Muscle layer of colon (tissue), 2 donors: ENCODE data around the gene RABGGTB.
"Not testable (repeated sequence)": the region's sequence is repeated elsewhere in the genome, so short reads cannot be mapped to it uniquely, and the experiment has no call there.

Experiments used
- H3K27ac ChIP-seq: one replicate; pipeline ENCODE4 v1.7.0; 2013; ENCODE audit warnings: low read depth, mild to moderate bottlenecking, low read length, moderate library complexity
- H3K27me3 ChIP-seq, 2 donors: one replicate each; pipeline ENCODE4 v1.7.0; 2013; ENCODE audit warnings: low read length in 2 of 2, mild to moderate bottlenecking in 2 of 2; ENCODE audit not compliant: insufficient read depth in 2 of 2, control insufficient read depth in 1 of 2
- H3K36me3 ChIP-seq: one replicate; pipeline ENCODE4 v1.7.0; 2013; ENCODE audit warnings: mild to moderate bottlenecking, low read length; ENCODE audit not compliant: insufficient read depth
- H3K4me1 ChIP-seq: one replicate; pipeline ENCODE4 v1.7.0; 2013; ENCODE audit warnings: mild to moderate bottlenecking, low read length; ENCODE audit not compliant: insufficient read depth
- H3K4me3 ChIP-seq, 2 donors: one replicate each; pipeline ENCODE4 v1.7.0; 2013; ENCODE audit warnings: low read length in 2 of 2, low read depth in 1 of 2, mild to moderate bottlenecking in 1 of 2, moderate library complexity in 1 of 2
- H3K9ac ChIP-seq: one replicate; pipeline ENCODE4 v1.7.0; 2013; ENCODE audit warnings: low read length
- H3K9me3 ChIP-seq: one replicate; pipeline ENCODE4 v1.7.0; 2013; ENCODE audit warnings: mild to moderate bottlenecking, low read length
- donor health status: abdominal sarcoma.
- donor health status: Adenocarcinoma of cecum.

Gene RABGGTB

DNA sequence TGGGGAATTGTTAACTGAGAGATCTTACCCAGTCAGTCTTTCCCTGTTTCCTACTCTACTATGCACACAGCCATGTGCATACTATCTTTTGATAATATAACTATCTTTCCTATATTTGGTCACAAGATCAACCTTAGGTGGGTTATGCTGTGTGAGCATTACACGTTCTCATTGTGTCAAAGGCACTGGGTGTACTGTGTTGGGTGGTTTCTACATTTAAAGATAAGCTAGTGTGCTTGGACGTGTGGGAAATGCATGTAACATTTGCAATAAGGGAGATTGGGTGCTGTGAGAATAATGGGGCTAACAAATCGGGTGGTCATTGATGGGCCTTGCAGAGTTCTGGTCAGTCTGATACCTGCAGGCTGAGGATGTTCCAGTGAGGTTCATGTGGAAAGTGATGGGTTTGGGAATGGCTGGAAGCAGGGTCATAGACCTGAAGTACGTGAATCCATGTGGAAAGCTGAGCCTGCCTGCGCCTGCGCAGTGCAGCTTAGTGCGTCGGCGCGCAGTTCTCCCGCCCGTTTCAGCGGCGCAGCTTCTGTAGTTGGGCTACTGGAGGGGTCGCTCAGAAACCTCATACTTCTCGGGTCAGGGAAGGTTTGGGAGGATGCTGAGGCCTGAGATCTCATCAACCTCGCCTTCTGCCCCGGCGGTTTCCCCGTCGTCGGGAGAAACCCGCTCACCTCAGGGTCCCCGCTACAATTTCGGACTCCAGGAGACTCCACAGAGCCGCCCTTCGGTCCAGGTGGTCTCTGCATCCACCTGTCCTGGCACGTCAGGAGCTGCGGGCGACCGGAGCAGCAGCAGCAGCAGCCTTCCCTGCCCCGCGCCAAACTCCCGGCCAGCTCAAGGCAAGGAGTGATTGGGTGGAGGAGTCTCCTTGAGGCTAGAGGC lies 10.6 kb downstream of the RABGGTB start, which contains the start of gene MSH4:
Gene MSH4, plus strand, starts transcription at position 507 of the 897 bp plus-strand sequence. Its CDS starts 104 bp downstream, at position 611.
- Histone ChIP-seq H3K27ac (no peak within 1 kb of the TSS), H3K4me1 (no peaks in the 10 kb centered on the region), H3K36me3 (peaks cover 42% of the 10 kb centered on the region), H3K9ac (no peak within 1 kb of the TSS), H3K9me3 (no peaks in the 10 kb centered on the region), H3K27me3 (no peaks in the 10 kb centered on the region), H3K4me3 (no peak within 1 kb of the TSS)

DNA sequence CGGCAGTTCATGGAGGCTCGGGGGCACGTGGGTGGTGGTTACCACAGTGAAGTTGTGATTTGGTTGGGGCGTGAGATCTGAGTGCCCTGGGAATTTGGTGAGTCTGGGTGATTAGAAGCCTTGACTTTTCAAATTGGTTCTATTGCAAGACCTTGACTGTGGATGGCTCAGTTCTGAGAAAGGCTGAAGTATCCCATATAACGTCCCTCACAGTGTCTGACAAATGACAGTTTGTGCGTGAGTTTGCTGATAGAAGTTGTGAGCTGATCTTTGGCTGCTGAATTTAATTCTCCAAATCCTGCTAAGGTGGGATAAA lies 11.2 kb downstream of the RABGGTB start:
- Histone ChIP-seq H3K27ac (no peak overlapping the region), H3K9me3 (no peaks in the 10 kb centered on the region), H3K27me3 (no peaks in the 10 kb centered on the region), H3K4me1 (no peaks in the 10 kb centered on the region), H3K4me3 (no peak overlapping the region), H3K36me3 (peaks cover 36% of the 10 kb centered on the region), H3K9ac (no peak overlapping the region)

- H3K27me3 ChIP-seq = no peaks in the 10 kb centered on the region
- no peaks in the 10 kb centered on the region for H3K4me1 ChIP-seq
- H3K9me3 ChIP-seq = no peaks in the 10 kb centered on the region
- no peak overlapping the region for H3K4me3 ChIP-seq
- H3K36me3 ChIP-seq = peaks cover 32% of the 10 kb centered on the region
- no peak overlapping the region for H3K27ac ChIP-seq
- no peak overlapping the region for H3K9ac ChIP-seq
Observed at GRCh38 chr1:75797606-75798216, 11.7 kb downstream of the RABGGTB start.

DNA sequence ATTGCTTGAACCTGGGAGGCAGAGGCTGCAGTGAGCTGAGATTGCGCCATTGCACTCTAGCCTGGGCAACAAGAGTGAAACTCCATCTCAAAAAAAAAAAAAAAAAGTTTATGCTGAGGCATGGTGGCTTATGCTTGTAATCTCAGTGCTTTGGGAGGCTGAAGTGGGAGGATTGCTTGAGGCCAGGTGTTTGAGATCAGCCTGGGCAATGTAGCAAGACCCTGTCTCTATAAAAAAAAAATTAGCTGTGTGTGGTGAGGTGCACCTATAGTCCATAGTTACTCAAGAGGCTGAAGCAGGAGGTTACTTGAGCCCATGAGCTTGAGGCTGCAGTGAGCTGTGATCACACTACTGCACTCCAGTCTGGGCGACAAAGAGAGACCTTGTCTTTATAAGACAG lies 15.4 kb downstream of the RABGGTB start:
- H3K27ac ChIP-seq, H3K27me3 ChIP-seq, H3K9ac ChIP-seq, H3K4me3 ChIP-seq, H3K4me1 ChIP-seq, H3K9me3 ChIP-seq, H3K36me3 ChIP-seq: not testable (repeated sequence)

GRCh38 chr1:75808921-75809320 lies 22.9 kb downstream of the RABGGTB start:
- Histone ChIP-seq H3K4me3 (no peak overlapping the region), H3K36me3 (no peaks in the 10 kb centered on the region), H3K9ac (no peak overlapping the region), H3K4me1 (no peaks in the 10 kb centered on the region), H3K27ac (no peak overlapping the region), H3K9me3 (no peaks in the 10 kb centered on the region), H3K27me3 (no peaks in the 10 kb centered on the region)

GRCh38 chr1:75810113-75810512 lies 24.1 kb downstream of the RABGGTB start:
- not testable (repeated sequence) for H3K27me3 ChIP-seq, H3K9ac ChIP-seq, H3K4me3 ChIP-seq, H3K4me1 ChIP-seq, H3K27ac ChIP-seq, H3K36me3 ChIP-seq, H3K9me3 ChIP-seq

DNA sequence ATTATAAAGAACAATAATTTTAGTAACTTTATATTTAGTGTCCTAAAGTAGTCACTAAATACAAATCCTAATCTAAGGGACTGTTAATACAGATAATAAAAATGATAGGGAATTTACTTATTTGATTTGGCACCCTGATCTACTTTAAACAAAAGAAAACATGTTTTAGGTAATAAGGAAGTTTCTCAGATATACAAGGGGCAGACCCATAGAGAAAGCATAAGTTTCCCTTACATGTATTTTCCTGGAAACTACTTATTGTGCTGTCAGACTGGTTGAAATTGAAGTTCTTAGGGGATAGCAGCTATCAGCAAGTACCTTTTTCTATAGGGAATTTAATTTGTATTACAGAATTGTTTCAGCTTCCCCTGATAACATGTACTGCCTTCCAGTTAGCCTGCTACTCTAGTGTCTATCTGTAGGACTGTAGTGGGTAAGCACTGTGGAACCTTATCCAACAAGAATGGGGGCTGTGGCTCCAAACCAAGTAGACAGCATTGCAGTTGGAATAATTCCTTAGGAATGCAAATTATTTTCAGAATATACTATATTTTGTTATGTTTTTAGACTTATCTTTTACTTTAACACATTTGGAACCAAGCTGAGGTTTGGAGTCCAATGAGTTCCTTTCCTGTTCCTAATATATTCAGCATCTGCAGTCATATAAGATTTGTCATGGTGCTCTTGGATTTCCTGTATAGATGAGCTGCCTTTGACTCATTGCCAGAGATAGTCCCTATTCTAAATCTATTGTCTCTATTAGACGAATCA lies 25.3 kb downstream of the RABGGTB start:
- Histone ChIP-seq H3K9ac (no peak overlapping the region), H3K27ac (no peak overlapping the region), H3K4me1 (no peaks in the 10 kb centered on the region), H3K36me3 (no peaks in the 10 kb centered on the region), H3K9me3 (no peaks in the 10 kb centered on the region), H3K27me3 (no peaks in the 10 kb centered on the region), H3K4me3 (no peak overlapping the region)

DNA sequence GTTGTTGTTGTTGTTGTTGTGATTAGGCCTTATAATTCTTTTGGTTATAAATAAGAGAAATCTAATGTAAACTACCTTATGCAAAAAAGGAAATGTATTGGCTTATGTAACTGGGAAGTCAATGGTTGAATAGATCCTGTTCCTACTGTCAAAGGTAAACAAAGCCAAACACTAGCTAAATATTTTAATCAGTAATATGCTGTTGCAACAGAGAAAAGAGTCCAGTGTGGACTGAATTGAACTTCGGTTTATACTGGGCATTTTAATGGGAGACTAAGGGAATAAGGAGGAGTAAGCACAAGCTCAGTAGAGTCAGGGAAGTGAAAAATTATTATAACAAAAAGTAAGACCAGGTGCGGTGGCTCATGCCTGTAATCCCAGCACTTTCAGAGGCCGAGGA lies 26.0 kb downstream of the RABGGTB start:
- no peak overlapping the region for H3K9ac ChIP-seq
- H3K27me3 ChIP-seq = no peaks in the 10 kb centered on the region
- no peak overlapping the region for H3K4me3 ChIP-seq
- H3K27ac ChIP-seq = no peak overlapping the region
- no peaks in the 10 kb centered on the region for H3K4me1 ChIP-seq
- H3K36me3 ChIP-seq = no peaks in the 10 kb centered on the region
- no peaks in the 10 kb centered on the region for H3K9me3 ChIP-seq

GRCh38 chr1:75823596-75823995 lies 37.5 kb downstream of the RABGGTB start:
- not testable (repeated sequence) for H3K9me3 ChIP-seq, H3K9ac ChIP-seq, H3K27me3 ChIP-seq, H3K4me1 ChIP-seq, H3K27ac ChIP-seq, H3K36me3 ChIP-seq, H3K4me3 ChIP-seq

DNA sequence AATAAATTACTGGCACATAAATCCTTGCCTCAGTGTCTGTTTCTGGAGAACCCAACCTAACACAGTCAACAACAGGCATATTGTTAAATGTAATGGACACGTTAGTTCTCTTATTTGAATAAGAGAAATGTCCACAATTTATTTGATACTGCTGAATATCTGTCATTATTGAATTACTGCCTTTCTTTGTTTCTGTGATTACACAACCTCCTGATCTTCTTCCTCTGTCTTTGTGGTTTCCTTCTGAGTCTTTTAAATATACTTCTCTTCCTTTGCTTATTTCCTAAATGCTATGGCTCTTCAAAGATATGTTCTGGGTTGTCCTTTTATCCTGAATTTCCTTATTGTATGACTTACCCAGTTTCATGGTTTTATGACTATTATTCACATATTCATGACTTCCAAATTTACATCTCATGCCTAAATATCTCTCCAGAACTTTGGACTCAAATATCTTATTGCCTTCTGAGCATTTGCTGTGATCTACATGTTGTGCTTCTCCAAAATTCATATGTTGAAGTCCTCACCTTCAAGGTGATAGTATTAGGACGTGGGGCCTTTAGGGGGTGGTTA lies 50.6 kb downstream of the RABGGTB start:
- Histone ChIP-seq H3K27me3 (no peaks in the 10 kb centered on the region), H3K9me3 (no peaks in the 10 kb centered on the region), H3K36me3 (no peaks in the 10 kb centered on the region), H3K4me3 (no peak overlapping the region), H3K4me1 (no peaks in the 10 kb centered on the region), H3K27ac (no peak overlapping the region), H3K9ac (no peak overlapping the region)

- H3K9ac ChIP-seq = no peak overlapping the region
- no peaks in the 10 kb centered on the region for H3K36me3 ChIP-seq
- H3K27me3 ChIP-seq = no peaks in the 10 kb centered on the region
- no peaks in the 10 kb centered on the region for H3K9me3 ChIP-seq
- no peak overlapping the region for H3K4me3 ChIP-seq
- H3K27ac ChIP-seq = no peak overlapping the region
- H3K4me1 ChIP-seq = no peaks in the 10 kb centered on the region
Observed at GRCh38 chr1:75838079-75838478, 52.0 kb downstream of the RABGGTB start.
